CD14-positive monocyte (primary cell): Measurements from ENCODE around the gene CDC42BPB. TPM values are rescaled to one million over a fixed set of nuclear protein-coding genes. Genes with fewer than 3 reads are reported as not detected.

ENCODE experiments used
- DNase-seq, 3 donors: peaks; one replicate each; pipeline ENCODE4 v3.0.0-alpha.2; 2011 to 2022
- H2AFZ ChIP-seq: 2 replicates; pipeline ENCODE4 v1.6.0; 2012; ENCODE audit warnings: mild to moderate bottlenecking, low read depth, low read length, inconsistent platforms; ENCODE audit not compliant: insufficient read depth, poor library complexity, severe bottlenecking
- H3K27ac ChIP-seq, 2 donors: 1 replicate in 1 of 2; 2 replicates in 1 of 2; pipeline ENCODE4 v1.5.1; 2012 to 2013; ENCODE audit warnings: low read length in 2 of 2, control low read depth in 1 of 2, inconsistent platforms in 1 of 2, low read depth in 1 of 2, mild to moderate bottlenecking in 1 of 2
- H3K27me3 ChIP-seq, 2 donors: one replicate each; pipeline versions ENCODE4 v1.6.0 to v1.6.1; 2011 to 2013; ENCODE audit warnings: low read length in 2 of 2; ENCODE audit not compliant: control insufficient read depth in 2 of 2, insufficient read depth in 2 of 2
- H3K36me3 ChIP-seq, 2 donors: replicated peaks in 1 of 2; 1 replicate in 1 of 2; 2 replicates in 1 of 2; pipeline versions ENCODE4 v1.5.1 to v1.6.1; 2012 to 2013; ENCODE audit warnings: low read length in 2 of 2, control low read depth in 1 of 2, inconsistent platforms in 1 of 2, mild to moderate bottlenecking in 1 of 2; ENCODE audit not compliant: insufficient read depth in 2 of 2, control insufficient read depth in 1 of 2
- H3K4me1 ChIP-seq, 2 donors: 1 replicate in 1 of 2; 2 replicates in 1 of 2; pipeline versions ENCODE4 v1.5.1 to v1.6.1; 2012 to 2013; ENCODE audit warnings: low read length in 2 of 2, control low read depth in 1 of 2, inconsistent platforms in 1 of 2, mild to moderate bottlenecking in 1 of 2, moderate library complexity in 1 of 2; ENCODE audit not compliant: insufficient read depth in 2 of 2, control insufficient read depth in 1 of 2
- H3K4me2 ChIP-seq: replicated peaks from 2 replicates; pipeline ENCODE3; 2012; ENCODE audit warnings: low read length, moderate library complexity, mild to moderate bottlenecking; ENCODE audit not compliant: poor library complexity, severe bottlenecking; ENCODE audit errors: extremely low read depth
- H3K4me3 ChIP-seq, 3 experiments: fragments of 200-600 bp in 1 of 3; sonication (generic) in 1 of 3; replicated peaks in 1 of 3; 1 replicate in 2 of 3; 2 replicates in 1 of 3; pipeline ENCODE4 v1.5.1; 2011 to 2013; ENCODE audit warnings: low read length in 3 of 3, mild to moderate bottlenecking in 3 of 3, control low read depth in 2 of 3, low read depth in 2 of 3, inconsistent platforms in 1 of 3, moderate library complexity in 1 of 3
- H3K79me2 ChIP-seq: 2 replicates; pipeline ENCODE4 v1.6.0; 2012; ENCODE audit warnings: mild to moderate bottlenecking, control low read depth, inconsistent platforms, low read length, moderate library complexity; ENCODE audit not compliant: insufficient read depth
- H3K9ac ChIP-seq: 2 replicates; pipeline ENCODE4 v1.6.0; 2017; ENCODE audit warnings: low read length, mild to moderate bottlenecking; ENCODE audit not compliant: insufficient read depth, poor library complexity, severe bottlenecking
- H3K9me3 ChIP-seq, 2 donors: replicated peaks in 1 of 2; 1 replicate in 1 of 2; 2 replicates in 1 of 2; pipeline versions ENCODE4 v1.5.1 to v1.6.1; 2012 to 2013; ENCODE audit warnings: low read length in 2 of 2, control low read depth in 1 of 2; ENCODE audit not compliant: control insufficient read depth in 1 of 2, insufficient read depth in 1 of 2
- H4K20me1 ChIP-seq: 2 replicates; pipeline ENCODE4 v1.6.0; 2012; ENCODE audit warnings: mild to moderate bottlenecking, low read length, control low read depth, moderate library complexity; ENCODE audit not compliant: insufficient read depth
- H3K27ac Mint-ChIP-seq, 7 donors: one replicate each; pipeline ENCODE4 v1.8.0; 2020; ENCODE audit warnings: mild to moderate bottlenecking in 7 of 7, mixed read lengths in 7 of 7, moderate library complexity in 6 of 7, inconsistent platforms in 2 of 7
- H3K27me3 Mint-ChIP-seq, 3 donors: one replicate each; pipeline ENCODE4 v1.8.0; 2021 to 2022; ENCODE audit warnings: low read depth in 3 of 3, mild to moderate bottlenecking in 3 of 3, mixed read lengths in 3 of 3, moderate library complexity in 3 of 3, inconsistent platforms in 1 of 3
- H3K36me3 Mint-ChIP-seq, 2 donors: one replicate each; pipeline ENCODE4 v1.8.0; 2020; ENCODE audit warnings: mixed read lengths in 2 of 2, inconsistent platforms in 1 of 2, mild to moderate bottlenecking in 1 of 2
- H3K4me1 Mint-ChIP-seq: one replicate; pipeline ENCODE4 v1.8.0; 2020; ENCODE audit warnings: mild to moderate bottlenecking, mixed read lengths
- H3K4me3 Mint-ChIP-seq, 2 donors: one replicate each; pipeline ENCODE4 v1.8.0; 2020; ENCODE audit warnings: mild to moderate bottlenecking in 2 of 2, mixed read lengths in 2 of 2, moderate library complexity in 1 of 2
- H3K9me3 Mint-ChIP-seq, 7 donors: one replicate each; pipeline ENCODE4 v1.8.0; 2020 to 2022; ENCODE audit warnings: mixed read lengths in 7 of 7, mild to moderate bottlenecking in 6 of 7, moderate library complexity in 6 of 7, inconsistent platforms in 2 of 7
- CTCF ChIP-seq: fragments of 200-600 bp; IDR thresholded peaks from one replicate; pipeline ENCODE4 v1.8.0; 2022; ENCODE audit warnings: antibody characterized with exemption, mild to moderate bottlenecking
- WGBS: methylation state at CpG from one replicate; pipeline ENCODE4 v1.1.5; 2013; ENCODE audit warnings: missing lambda C conversion rate; ENCODE audit not compliant: insufficient coverage; 5-methylcytosine and 5-hydroxymethylcytosine counted together
- intact Hi-C, 2 donors: fragments of 100-400 bp; cut with micrococcal nuclease; formaldehyde crosslinking; loops; one replicate each; pipeline versions ENCODE4 v1.15.0 to v1.15.1; 2023
- polyA plus RNA-seq, 3 donors: library from polyadenylated mRNA; depleted of rRNA in 1 of 3; unstranded in 2 of 3; stranded (reverse) in 1 of 3; fragments of 300-500 nt in 2 of 3; fragments of >200 nt in 1 of 3; fragmentation: Illumina TruSeq in 2 of 3; gene quantifications; 1 replicate in 2 of 3; 2 replicates in 1 of 3; pipeline ENCODE4 v1.2.3, GENCODE V29; 2012 to 2021

The CDC42BPB gene
- polyA plus RNA-seq, 3 donors: 0.25 to 19.0 (median 0.60) TPM

GRCh38 chr14:103099081-103099732, 41.9 kb upstream of the CDC42BPB start:
- intact Hi-C loops: no loop called here
- TF ChIP-seq CTCF: no peak
- H3K9ac ChIP-seq: no peak overlapping the region
- no peak overlapping the region for H3K27ac ChIP-seq
- peaks cover 12 to 28% of the 10 kb centered on the region in 2 donors for H3K4me1 ChIP-seq
- Mint-ChIP-seq H3K9me3 (peaks cover 0 to 21% (median 5%) of the 10 kb centered on the region in 7 donors), H3K27ac (no peak overlapping the region), H3K4me3 (no peak overlapping the region), H3K36me3 (peaks cover 7 to 8% of the 10 kb centered on the region in 2 donors), H3K27me3 (peaks cover 32 to 41% (median 39%) of the 10 kb centered on the region in 3 donors), H3K4me1 (peaks cover 12% of the 10 kb centered on the region)
- peaks cover 15 to 32% of the 10 kb centered on the region in 2 donors for H3K27me3 ChIP-seq
- no peak overlapping the region for H2AFZ ChIP-seq
- no peak for DNase-seq
- H3K79me2 ChIP-seq: no peaks in the 10 kb centered on the region
- 86% methylated on average over 8 of the region's 12 CpGs for WGBS
- H3K4me2 ChIP-seq: no peak overlapping the region
- H4K20me1 ChIP-seq: no peaks in the 10 kb centered on the region
- no peaks in the 10 kb centered on the region for H3K36me3 ChIP-seq
- no peak overlapping the region for H3K4me3 ChIP-seq
- H3K9me3 ChIP-seq: peaks cover 0 to 10% of the 10 kb centered on the region in 2 donors

DNA sequence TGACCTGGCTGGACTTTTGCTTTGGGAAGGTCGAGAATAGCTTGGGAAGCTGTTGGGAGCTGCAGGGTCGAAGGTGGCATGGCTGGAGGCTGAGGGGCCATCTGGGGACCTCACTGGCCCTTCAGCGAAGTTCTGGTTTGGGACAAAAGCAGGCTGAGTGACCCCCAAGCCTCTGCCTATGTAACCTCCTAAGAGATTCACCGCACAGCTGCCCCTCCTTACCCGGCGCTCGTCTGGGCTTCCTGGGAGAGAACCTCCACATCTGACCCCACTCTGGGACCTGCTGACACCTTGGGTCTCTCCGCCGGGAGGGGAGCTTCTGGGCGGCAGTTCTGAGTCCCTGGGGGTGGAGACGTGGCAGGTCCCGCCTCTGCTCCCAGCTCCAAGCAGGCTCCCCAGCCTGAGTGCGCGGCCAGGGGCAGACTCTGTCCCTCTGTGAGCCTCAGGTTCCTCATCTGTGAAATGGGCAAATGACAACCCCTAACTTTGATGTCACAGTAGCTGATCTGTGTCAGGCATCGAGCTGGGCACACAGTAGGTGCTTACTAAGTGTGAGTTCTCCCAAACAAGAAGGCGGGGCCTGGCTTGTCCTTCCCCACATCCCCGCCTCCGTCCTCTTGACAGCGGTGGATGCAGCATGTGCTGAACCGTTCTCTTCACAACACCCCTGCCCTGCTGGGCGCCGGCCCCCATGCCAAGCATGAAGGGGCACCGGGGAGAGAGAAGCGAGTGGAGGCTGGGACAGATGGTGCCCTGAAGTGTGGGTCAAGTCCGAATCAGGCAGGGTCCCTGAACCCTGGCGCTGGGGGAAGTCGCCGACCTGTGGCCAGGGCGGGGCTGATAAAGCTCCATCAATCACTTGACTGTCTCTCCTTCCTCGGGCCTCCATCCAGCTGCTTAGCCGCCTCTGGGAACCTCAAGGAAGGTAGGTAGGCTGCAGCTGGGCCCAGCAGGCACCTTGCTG, 40.9 kb upstream of the CDC42BPB start:
- Histone ChIP-seq H3K36me3 (no peaks in the 10 kb centered on the region), H3K4me3 (no peak overlapping the region), H3K9ac (no peak overlapping the region), H2AFZ (no peak overlapping the region), H3K4me1 (peaks cover 10 to 21% of the 10 kb centered on the region in 2 donors), H3K27ac (no peak overlapping the region), H4K20me1 (no peaks in the 10 kb centered on the region), H3K79me2 (no peaks in the 10 kb centered on the region), H3K27me3 (peaks cover 13 to 24% of the 10 kb centered on the region in 2 donors), H3K9me3 (peaks cover 0 to 10% of the 10 kb centered on the region in 2 donors), H3K4me2 (no peak overlapping the region)
- no peak overlapping the region for H3K27ac Mint-ChIP-seq
- intact Hi-C loops: no loop called here
- peaks cover 0 to 15% (median 5%) of the 10 kb centered on the region in 7 donors for H3K9me3 Mint-ChIP-seq
- H3K4me1 Mint-ChIP-seq: peaks cover 10% of the 10 kb centered on the region
- DNase-seq: no peak
- H3K36me3 Mint-ChIP-seq: peaks cover 3 to 4% of the 10 kb centered on the region in 2 donors
- WGBS: 88% methylated on average over 25 of the region's 31 CpGs
- no peak overlapping the region for H3K4me3 Mint-ChIP-seq
- H3K27me3 Mint-ChIP-seq: peaks cover 25 to 32% (median 31%) of the 10 kb centered on the region in 3 donors
- no peak for TF ChIP-seq CTCF
